ENCODE results near the gene HES5.

DNA sequence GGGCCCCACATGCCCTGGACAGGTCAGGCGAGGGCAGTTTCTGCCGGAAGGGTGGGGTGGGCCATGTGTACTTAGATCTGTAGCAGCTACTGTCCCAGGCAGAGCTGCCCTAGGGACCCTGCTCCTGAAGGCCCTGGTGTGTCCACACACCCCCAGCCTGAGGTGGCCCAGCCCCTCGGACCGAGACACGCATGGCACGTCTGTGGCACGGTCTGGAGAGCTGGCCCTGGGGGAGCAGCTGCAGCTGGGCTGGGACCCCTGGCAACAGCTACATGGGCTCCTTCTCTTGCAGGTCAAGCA lies 28.3 kb downstream of the HES5 start:
- TF ChIP-seq, protein P1, sequence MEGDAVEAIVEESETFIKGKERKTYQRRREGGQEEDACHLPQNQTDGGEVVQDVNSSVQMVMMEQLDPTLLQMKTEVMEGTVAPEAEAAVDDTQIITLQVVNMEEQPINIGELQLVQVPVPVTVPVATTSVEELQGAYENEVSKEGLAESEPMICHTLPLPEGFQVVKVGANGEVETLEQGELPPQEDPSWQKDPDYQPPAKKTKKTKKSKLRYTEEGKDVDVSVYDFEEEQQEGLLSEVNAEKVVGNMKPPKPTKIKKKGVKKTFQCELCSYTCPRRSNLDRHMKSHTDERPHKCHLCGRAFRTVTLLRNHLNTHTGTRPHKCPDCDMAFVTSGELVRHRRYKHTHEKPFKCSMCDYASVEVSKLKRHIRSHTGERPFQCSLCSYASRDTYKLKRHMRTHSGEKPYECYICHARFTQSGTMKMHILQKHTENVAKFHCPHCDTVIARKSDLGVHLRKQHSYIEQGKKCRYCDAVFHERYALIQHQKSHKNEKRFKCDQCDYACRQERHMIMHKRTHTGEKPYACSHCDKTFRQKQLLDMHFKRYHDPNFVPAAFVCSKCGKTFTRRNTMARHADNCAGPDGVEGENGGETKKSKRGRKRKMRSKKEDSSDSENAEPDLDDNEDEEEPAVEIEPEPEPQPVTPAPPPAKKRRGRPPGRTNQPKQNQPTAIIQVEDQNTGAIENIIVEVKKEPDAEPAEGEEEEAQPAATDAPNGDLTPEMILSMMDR (IDR thresholded peaks at IDR 0.05; ENCODE audit: poor library complexity, severe bottlenecking): no peak
- TF ChIP-seq, protein P2, sequence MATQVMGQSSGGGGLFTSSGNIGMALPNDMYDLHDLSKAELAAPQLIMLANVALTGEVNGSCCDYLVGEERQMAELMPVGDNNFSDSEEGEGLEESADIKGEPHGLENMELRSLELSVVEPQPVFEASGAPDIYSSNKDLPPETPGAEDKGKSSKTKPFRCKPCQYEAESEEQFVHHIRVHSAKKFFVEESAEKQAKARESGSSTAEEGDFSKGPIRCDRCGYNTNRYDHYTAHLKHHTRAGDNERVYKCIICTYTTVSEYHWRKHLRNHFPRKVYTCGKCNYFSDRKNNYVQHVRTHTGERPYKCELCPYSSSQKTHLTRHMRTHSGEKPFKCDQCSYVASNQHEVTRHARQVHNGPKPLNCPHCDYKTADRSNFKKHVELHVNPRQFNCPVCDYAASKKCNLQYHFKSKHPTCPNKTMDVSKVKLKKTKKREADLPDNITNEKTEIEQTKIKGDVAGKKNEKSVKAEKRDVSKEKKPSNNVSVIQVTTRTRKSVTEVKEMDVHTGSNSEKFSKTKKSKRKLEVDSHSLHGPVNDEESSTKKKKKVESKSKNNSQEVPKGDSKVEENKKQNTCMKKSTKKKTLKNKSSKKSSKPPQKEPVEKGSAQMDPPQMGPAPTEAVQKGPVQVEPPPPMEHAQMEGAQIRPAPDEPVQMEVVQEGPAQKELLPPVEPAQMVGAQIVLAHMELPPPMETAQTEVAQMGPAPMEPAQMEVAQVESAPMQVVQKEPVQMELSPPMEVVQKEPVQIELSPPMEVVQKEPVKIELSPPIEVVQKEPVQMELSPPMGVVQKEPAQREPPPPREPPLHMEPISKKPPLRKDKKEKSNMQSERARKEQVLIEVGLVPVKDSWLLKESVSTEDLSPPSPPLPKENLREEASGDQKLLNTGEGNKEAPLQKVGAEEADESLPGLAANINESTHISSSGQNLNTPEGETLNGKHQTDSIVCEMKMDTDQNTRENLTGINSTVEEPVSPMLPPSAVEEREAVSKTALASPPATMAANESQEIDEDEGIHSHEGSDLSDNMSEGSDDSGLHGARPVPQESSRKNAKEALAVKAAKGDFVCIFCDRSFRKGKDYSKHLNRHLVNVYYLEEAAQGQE (IDR thresholded peaks at IDR 0.05; ENCODE audit: borderline replicate concordance): no peak
- TF ChIP-seq POLR2AphosphoS5 (IDR thresholded peaks at IDR 0.05): no peak
- TF ChIP-seq SMC3 (conservative IDR thresholded peaks at IDR 0.05; ENCODE audit: poor library complexity): no peak
- no peak for TF ChIP-seq EZH2 (IDR thresholded peaks at IDR 0.05; ENCODE audit: borderline replicate concordance, insufficient read depth, low read length, poor library complexity, severe bottlenecking)
- TF ChIP-seq MXI1 (conservative IDR thresholded peaks at IDR 0.05; ENCODE audit: poor library complexity, severe bottlenecking): no peak
- no peak for TF ChIP-seq RAD21 (conservative IDR thresholded peaks at IDR 0.05)
- TF ChIP-seq EP300 (conservative IDR thresholded peaks at IDR 0.05; ENCODE audit: poor library complexity, severe bottlenecking): no peak
